Measurements from ENCODE around the gene ACSM2B.
"Not testable (repeated sequence)": the region's sequence is repeated elsewhere in the genome, so short reads cannot be mapped to it uniquely, and the experiment has no call there.

The ACSM2B gene, protein sequence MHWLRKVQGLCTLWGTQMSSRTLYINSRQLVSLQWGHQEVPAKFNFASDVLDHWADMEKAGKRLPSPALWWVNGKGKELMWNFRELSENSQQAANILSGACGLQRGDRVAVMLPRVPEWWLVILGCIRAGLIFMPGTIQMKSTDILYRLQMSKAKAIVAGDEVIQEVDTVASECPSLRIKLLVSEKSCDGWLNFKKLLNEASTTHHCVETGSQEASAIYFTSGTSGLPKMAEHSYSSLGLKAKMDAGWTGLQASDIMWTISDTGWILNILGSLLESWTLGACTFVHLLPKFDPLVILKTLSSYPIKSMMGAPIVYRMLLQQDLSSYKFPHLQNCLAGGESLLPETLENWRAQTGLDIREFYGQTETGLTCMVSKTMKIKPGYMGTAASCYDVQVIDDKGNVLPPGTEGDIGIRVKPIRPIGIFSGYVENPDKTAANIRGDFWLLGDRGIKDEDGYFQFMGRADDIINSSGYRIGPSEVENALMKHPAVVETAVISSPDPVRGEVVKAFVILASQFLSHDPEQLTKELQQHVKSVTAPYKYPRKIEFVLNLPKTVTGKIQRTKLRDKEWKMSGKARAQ

GRCh38 chr16:20576145-20576544 is at the start of gene ACSM2B:
Gene ACSM2B, minus strand, starts transcription at chr16:20576367. Its CDS starts 11,522 bp downstream, at chr16:20564845.
- DNase-seq: not testable (repeated sequence)

DNA sequence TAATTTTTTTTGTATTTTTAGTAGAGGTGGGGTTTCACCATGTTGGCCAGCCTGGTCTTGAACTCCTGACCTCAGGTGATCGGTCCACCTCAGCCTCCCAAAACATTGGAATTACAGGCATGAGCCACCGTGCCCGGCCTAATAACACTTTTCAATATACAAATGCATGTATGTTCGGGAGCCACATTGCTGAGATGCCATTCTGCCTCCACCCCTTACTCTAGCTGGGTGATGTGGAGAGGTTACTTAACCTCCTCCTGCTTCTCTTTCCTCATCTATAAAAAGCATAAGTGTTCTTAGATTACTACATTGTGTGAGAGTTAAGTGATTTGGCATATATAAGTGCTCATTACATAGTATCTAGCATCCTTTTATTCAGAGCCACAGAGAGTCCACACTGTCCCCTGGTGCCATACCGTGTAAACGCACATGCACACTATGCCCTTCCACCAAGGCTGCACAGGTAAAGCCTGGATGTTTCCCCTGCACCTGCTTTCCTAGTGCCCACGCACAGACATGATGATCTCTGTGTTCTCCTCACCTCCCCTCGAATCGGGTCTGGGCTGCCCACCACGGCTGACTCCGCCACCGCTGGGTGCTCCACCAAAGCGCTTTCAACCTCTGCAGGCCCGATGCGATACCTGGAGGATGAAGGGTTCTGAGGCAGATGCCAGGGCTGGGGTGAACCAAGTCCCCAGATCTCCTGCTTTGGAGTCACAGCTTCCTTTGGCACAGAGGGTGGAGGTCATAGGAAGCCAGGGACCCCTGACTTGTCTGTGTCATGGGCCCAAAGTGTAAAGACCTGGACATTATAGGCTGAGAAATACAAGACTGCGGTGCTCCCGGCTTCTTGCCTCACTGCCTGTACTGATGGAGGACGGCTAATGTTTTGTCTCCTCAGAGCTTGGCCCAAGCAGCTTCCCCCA is 49.0 kb upstream of the ACSM2B start:
- no peak for DNase-seq

DNA sequence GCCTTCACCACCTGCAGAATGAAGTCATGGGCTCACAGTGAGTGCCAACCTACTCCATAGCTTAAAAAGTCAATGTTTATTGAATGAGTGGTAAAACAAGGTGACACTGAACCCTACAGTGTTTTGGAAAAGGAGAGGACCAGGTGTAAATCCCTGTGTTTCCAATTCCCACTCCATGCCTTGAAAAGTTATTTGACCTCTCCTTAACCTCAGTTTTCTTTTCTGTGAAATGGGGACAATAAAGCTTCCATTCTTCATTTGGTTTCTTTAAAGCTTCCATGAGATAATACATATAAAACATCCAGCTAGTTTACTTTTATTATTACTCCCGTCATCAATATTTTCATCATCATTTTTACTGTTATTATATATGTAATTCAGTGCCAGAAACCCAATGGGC is 48.0 kb upstream of the ACSM2B start:
- DNase-seq: no peak

GRCh38 chr16:20622498-20622870 is 46.3 kb upstream of the ACSM2B start:
- DNase-seq: no peak

GRCh38 chr16:20621406-20621805 is 45.2 kb upstream of the ACSM2B start:
- no peak for DNase-seq

GRCh38 chr16:20620770-20621169 is 44.6 kb upstream of the ACSM2B start:
- DNase-seq: no peak

- no peak for DNase-seq
Measured at GRCh38 chr16:20620003-20620402, 43.8 kb upstream of the ACSM2B start.

- no peak for DNase-seq
Measured at GRCh38 chr16:20617271-20617670, 41.1 kb upstream of the ACSM2B start.

DNA sequence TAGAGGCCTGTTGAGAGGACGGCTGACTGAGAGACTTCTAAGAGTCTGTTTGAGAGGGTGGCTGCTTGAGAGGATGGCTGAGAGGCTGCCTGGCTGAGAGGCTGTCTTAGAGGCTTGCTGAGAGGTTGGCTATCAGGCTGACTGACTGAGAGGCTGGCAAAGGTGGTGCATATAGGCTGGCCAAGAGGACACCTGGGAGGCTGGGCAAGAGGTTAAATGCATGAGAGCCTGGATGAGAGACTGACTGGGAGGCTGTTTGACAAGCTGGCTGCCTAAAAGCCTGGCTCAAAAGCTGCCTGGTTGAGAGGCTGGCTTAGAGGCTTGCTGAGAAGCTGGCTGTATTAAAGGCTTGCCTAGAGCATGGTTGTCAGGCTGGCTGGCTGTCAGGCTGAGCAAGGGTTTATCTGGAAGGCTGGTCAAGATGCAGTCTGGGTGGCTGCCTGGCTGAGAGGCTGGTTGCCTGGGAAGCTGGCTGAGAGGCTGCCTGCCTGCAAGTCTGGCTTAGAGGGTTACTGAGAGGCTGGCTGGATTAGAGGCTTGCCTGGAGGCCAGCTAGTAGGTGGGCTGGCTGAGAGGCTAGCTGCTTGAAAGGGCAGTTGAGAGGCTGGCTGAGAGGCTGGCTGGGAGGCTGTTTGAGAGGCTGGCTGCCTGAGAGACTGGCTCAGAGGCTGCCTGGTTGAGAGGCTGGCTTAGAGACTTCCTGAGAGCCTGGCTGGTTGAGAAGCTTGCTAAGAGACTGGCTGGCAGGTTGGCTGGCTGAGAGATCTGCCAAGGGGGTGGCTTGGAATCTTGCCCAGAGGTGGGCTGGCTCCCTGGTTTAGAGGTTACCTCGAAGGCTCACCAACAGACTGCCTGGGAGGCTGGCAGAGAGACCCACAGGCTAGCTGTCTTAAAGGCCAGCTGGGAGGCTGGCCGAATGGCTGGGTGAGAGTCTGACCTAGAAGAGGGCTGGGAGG is 38.3 kb upstream of the ACSM2B start:
- DNase-seq: no peak

- DNase-seq: no peak
Measured at GRCh38 chr16:20613481-20614185, 37.5 kb upstream of the ACSM2B start.

DNA sequence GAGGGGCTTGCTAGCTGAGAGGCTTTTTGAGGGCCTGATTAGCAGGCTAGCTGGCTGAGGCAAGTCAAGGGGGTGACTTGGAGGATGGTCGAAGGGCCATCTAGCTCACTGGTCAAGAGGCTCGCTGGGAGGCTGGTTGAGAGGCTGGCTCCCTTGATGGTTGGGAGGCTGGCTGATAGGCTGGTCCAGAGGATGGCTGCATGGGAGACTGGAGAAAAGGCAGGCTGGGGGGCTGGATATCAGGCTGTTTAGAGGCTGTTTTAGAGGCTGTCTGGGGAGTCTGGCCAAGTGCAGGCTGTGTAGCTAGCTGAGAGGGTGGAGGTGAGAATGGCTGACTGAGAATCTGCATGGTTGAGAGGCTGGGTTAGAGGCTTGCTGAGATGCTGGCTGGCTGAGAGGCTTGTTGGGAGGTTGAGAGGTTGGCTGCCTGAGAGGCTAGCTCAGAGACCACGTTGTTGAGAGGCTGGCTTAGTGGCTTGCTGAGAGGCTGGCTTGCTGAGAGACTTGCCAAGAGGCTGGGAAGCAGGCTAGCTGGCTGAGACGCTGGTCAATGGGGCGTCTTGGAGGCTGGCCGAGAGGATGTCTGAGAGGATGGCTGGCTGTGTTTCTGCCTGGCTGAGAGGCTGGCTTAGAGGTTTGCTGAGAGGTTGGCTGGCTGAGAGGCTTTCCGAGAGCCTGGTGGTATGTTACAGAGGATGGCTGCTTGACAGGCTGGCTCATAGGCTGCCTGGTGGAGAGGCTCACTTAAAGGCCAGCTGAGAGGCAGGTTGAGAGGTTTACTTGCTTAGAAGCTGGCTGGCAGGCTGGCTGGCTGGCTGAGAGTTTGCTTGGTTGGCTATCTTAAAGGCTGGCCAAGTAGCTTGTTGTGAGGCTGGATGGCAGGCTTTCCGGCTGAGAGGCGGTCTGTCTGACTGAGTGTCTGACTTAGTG is 36.6 kb upstream of the ACSM2B start:
- DNase-seq: no peak

DNA sequence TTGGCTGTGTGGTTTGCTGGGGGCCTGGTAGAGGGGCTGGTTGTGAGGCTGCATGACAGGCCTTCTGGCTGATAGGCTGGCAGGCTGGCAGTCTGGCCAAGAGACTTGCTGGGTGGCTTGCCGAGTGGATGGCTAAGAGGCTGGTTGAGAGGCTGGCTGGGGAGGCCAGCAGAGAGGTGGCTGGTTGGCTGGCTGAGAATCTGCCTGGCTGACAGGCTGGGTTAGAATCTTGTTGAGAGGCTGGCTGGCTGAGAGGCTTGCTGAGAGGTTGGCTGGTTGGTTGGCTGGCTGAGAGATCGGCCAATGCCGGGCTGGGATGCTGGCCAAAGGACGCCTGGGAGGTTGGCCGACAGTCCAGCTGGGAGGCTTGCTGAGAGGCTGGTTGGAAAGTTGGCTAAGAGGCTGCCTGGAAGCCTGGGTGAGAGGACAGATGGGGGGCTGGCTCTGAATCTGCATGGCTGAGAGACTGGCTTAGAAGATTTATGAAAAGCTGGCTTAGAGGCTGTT is 35.9 kb upstream of the ACSM2B start:
- no peak for DNase-seq

GRCh38 chr16:20611350-20611902 is 35.3 kb upstream of the ACSM2B start:
- DNase-seq: no peak

GRCh38 chr16:20610892-20611349 is 34.8 kb upstream of the ACSM2B start:
- no peak for DNase-seq

DNA sequence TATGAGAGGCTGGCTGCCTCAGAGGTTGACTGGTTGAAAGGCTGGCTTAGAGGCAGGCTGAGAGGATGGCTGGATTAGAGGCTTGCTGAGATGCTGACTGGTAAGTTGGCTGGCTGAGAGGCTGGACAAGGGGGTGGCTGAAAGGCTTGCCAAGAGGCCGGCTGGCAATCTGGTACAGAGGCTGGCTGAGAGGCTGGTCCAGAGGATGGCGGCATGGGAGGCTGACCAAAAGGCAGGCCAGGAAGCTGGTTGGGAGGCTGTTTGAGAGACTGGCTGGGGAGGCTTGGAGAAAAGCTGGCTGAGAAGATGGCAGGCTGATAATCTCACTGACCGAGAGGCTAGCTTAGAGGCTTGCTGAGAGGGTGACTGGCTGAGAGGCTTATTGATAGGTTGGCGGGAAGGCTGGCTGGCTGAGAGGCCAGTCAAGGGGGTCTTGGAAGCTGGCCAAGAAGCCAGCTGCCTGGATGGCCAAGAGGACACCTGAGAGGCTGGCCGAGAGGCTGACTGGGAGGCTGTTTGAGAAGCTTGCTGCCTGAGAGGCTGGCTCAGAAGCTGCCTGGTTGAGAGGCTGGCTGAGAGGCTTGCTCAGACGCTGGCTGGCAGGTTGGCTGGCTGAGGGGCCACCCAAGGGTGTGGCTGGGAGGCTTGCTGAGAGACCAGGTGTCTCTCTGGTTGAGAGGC is 34.2 kb upstream of the ACSM2B start:
- DNase-seq: no peak

DNA sequence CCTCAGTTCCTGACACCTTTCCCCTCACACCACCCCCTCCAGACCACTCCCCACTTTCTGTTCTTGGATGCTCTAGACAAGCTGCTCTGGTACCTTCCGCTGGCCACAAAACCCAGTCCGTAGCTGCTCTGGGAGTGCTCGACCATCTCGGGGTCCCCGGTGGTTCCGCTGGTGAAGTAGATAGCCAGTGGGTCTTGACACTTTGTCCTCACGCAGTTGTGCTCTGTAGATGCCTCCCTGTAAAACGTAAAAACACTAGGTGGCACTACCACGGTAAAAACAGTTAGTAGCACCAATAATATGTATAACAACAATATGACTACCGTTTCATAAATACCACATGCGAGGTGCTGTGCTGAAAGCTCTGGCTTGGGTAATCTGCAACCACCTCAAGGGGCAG is 26.0 kb upstream of the ACSM2B start:
- DNase-seq: peak in 1 of 2 donors; percentile 6

- DNase-seq: not testable (repeated sequence)
Measured at GRCh38 chr16:20599475-20599874, 23.3 kb upstream of the ACSM2B start.

GRCh38 chr16:20598832-20599469 is 22.8 kb upstream of the ACSM2B start:
- DNase-seq: no peak

- DNase-seq: not testable (repeated sequence)
Measured at GRCh38 chr16:20595694-20596093, 19.5 kb upstream of the ACSM2B start.
